HCT116 (cell line): ENCODE data around the gene SLC27A1. TPM values are rescaled to one million over a fixed set of nuclear protein-coding genes. Genes with fewer than 3 reads are reported as not detected.

ENCODE experiments used
- ATAC-seq: fragments of 200-7000 bp; cut with Tn5 transposase; 2 replicates; pipeline ENCODE4 v1.9.1; 2020; ENCODE audit warnings: mild to moderate bottlenecking, moderate library complexity
- BruUV-seq: library from RNA; stranded (reverse); fragments of 400-500 nt; replicated peaks from 2 replicates; lab custom pipeline; 2021; lab: Mats Ljungman, UMichigan
- CTCF ChIA-PET: fragments of 300-600 bp; sonication (Branson Sonifier 250); formaldehyde crosslinking; loops from one replicate; lab custom pipeline; 2021; ENCODE audit warnings: antibody characterized with exemption; lab: Charles Lee
- POLR2A ChIA-PET: fragments of 300-600, 350-600 bp; sonication (Branson Sonifier 250); formaldehyde crosslinking; loops from one replicate; lab custom pipeline; 2021; ENCODE audit warnings: antibody characterized with exemption; lab: Charles Lee
- RAD21 ChIA-PET, 2 experiments: fragments of 300-600 bp; sonication (Branson Sonifier 250); formaldehyde crosslinking; loops; one replicate each; lab custom pipeline; 2023; ENCODE audit warnings: low total read pairs in 2 of 2; ENCODE audit not compliant: uncharacterized antibody in 2 of 2, unreplicated experiment in 2 of 2, low non-redundant PET in 1 of 2; lab: Charles Lee
- DNase-seq: peaks from one replicate; pipeline ENCODE4 v3.0.0-alpha.2; 2010; ENCODE audit warnings: low read depth, low spot score
- H2AFZ ChIP-seq: fragments of 200-600 bp; shearing (Covaris generic), sonication (generic); 2 replicates; pipeline ENCODE4 v1.6.1; 2017; ENCODE audit warnings: low read depth, mixed run types, mixed read lengths, antibody characterized with exemption, low read length; ENCODE audit not compliant: poor library complexity, severe bottlenecking
- H3K27ac ChIP-seq: 2 replicates; pipeline ENCODE4 v1.5.1; 2012; ENCODE audit warnings: low read depth, low read length
- H3K27me3 ChIP-seq: fragments of 200-600 bp; sonication (generic); 2 replicates; pipeline ENCODE4 v1.6.1; 2016; ENCODE audit warnings: mixed run types, low read length, mixed read lengths; ENCODE audit not compliant: insufficient read depth
- H3K36me3 ChIP-seq, 2 experiments: fragments of 200-500 bp in 1 of 2; fragments of 200-600 bp in 1 of 2; sonication (Bioruptor generic) in 1 of 2; sonication (generic) in 1 of 2; 2 replicates each; pipeline versions ENCODE4 v1.5.1 to v1.6.1; 2014 to 2016; ENCODE audit warnings: low read length in 2 of 2, inconsistent platforms in 1 of 2, mixed read lengths in 1 of 2, mixed run types in 1 of 2; ENCODE audit not compliant: insufficient read depth in 2 of 2, control insufficient read depth in 1 of 2
- H3K4me1 ChIP-seq, 2 experiments: fragments of 200-600 bp in 1 of 2; sonication (generic) in 1 of 2; 2 replicates each; pipeline versions ENCODE4 v1.5.1 to v1.6.1; 2012 to 2017; ENCODE audit warnings: low read length in 2 of 2, inconsistent platforms in 1 of 2, mild to moderate bottlenecking in 1 of 2, mixed read lengths in 1 of 2, mixed run types in 1 of 2, moderate library complexity in 1 of 2; ENCODE audit not compliant: insufficient read depth in 2 of 2, control insufficient read depth in 1 of 2
- H3K4me2 ChIP-seq: fragments of 200-600 bp; sonication (generic); 2 replicates; pipeline ENCODE4 v1.6.1; 2017; ENCODE audit warnings: mixed run types, low read length, mixed read lengths
- H3K4me3 ChIP-seq, 2 experiments: fragments of 200-600 bp in 1 of 2; sonication (generic) in 1 of 2; replicated peaks in 1 of 2; 2 replicates each; pipeline ENCODE4 v1.5.1; 2011 to 2016; ENCODE audit warnings: low read length in 2 of 2, control low read depth in 1 of 2, low read depth in 1 of 2, mild to moderate bottlenecking in 1 of 2, mixed read lengths in 1 of 2, mixed run types in 1 of 2
- H3K79me2 ChIP-seq: fragments of 200-600 bp; sonication (generic); 2 replicates; pipeline ENCODE4 v1.6.1; 2017; ENCODE audit warnings: mild to moderate bottlenecking, mixed run types, low read length, moderate library complexity, mixed read lengths; ENCODE audit not compliant: insufficient read depth
- H3K9ac ChIP-seq: fragments of 200-600 bp; sonication (generic); 2 replicates; pipeline ENCODE4 v1.6.1; 2016; ENCODE audit warnings: low read length, mixed read lengths
- H3K9me2 ChIP-seq: fragments of 200-600 bp; sonication (generic), shearing (Covaris generic); 2 replicates; pipeline ENCODE4 v1.6.1; 2017; ENCODE audit warnings: mixed run types, mild to moderate bottlenecking, moderate library complexity; ENCODE audit not compliant: insufficient read depth
- H3K9me3 ChIP-seq, 2 experiments: fragments of 200-500 bp in 1 of 2; fragments of 200-600 bp in 1 of 2; sonication (Bioruptor generic) in 1 of 2; sonication (generic) in 1 of 2; 2 replicates each; pipeline ENCODE4 v1.6.1; 2014 to 2017; ENCODE audit warnings: low read length in 2 of 2, mixed read lengths in 2 of 2, inconsistent platforms in 1 of 2, low read depth in 1 of 2, mild to moderate bottlenecking in 1 of 2, mixed run types in 1 of 2, moderate library complexity in 1 of 2; ENCODE audit not compliant: control insufficient read depth in 1 of 2, insufficient read depth in 1 of 2
- H4K20me1 ChIP-seq: fragments of 200-600 bp; sonication (generic), shearing (Covaris generic); 2 replicates; pipeline ENCODE4 v1.6.1; 2017; ENCODE audit warnings: mixed run types, mild to moderate bottlenecking, moderate library complexity; ENCODE audit not compliant: insufficient read depth
- EGR1 ChIP-seq: IDR thresholded peaks from 2 replicates; pipeline ENCODE4 v1.6.1; 2012; ENCODE audit warnings: low read depth
- EZH2phosphoT487 ChIP-seq: fragments of 200-600 bp; IDR thresholded peaks from 2 replicates; pipeline ENCODE4 v1.6.1; 2018; ENCODE audit warnings: antibody characterized with exemption, borderline replicate concordance
- FOSL1 ChIP-seq: IDR thresholded peaks from 2 replicates; pipeline ENCODE4 v1.6.1; 2012; ENCODE audit warnings: low read depth
- POLR2AphosphoS5 ChIP-seq: IDR thresholded peaks from 2 replicates; pipeline ENCODE4 v1.6.1; 2011; ENCODE audit warnings: mild to moderate bottlenecking, low read depth, low read length, moderate library complexity
- SRF ChIP-seq: IDR thresholded peaks from 2 replicates; pipeline ENCODE4 v1.6.1; 2012; ENCODE audit warnings: low read depth
- TCF7L2 ChIP-seq: IDR thresholded peaks from 2 replicates; pipeline ENCODE4 v1.7.0; 2011; ENCODE audit warnings: borderline replicate concordance, inconsistent platforms; ENCODE audit not compliant: insufficient read depth, insufficient read length; ENCODE audit errors: extremely low read depth
- YY1 ChIP-seq: IDR thresholded peaks from 2 replicates; pipeline ENCODE4 v1.6.1; 2011; ENCODE audit warnings: low read length, low read depth, moderate library complexity, mild to moderate bottlenecking; ENCODE audit not compliant: insufficient replicate concordance; ENCODE audit errors: extremely low read depth
- ZFX ChIP-seq: fragments of 450-650 bp; IDR thresholded peaks from 2 replicates; pipeline ENCODE4 v1.6.1; 2017
- intact Hi-C: fragments of 100-400 bp; cut with micrococcal nuclease; formaldehyde crosslinking; loops from 2 replicates; pipeline ENCODE4 v1.10.0; 2022
- total RNA-seq: library from RNA; stranded (reverse); gene quantifications from one replicate; pipeline ENCODE4 v1.2.1, GENCODE V29; 2021; ENCODE audit not compliant: unreplicated experiment
- TF ChIP-seq, protein P1 (sequence below): IDR thresholded peaks from 2 replicates; pipeline ENCODE4 v1.6.1; 2012; ENCODE audit warnings: low read depth
- TF ChIP-seq, protein P2 (sequence below): IDR thresholded peaks from 2 replicates; pipeline ENCODE4 v1.6.1; 2012
- TF ChIP-seq, protein P3 (sequence below): IDR thresholded peaks from 2 replicates; pipeline ENCODE4 v1.6.1; 2012

Gene SLC27A1
- total RNA-seq, 1 experiment from 2014 or later, result 22.5 TPM

DNA sequence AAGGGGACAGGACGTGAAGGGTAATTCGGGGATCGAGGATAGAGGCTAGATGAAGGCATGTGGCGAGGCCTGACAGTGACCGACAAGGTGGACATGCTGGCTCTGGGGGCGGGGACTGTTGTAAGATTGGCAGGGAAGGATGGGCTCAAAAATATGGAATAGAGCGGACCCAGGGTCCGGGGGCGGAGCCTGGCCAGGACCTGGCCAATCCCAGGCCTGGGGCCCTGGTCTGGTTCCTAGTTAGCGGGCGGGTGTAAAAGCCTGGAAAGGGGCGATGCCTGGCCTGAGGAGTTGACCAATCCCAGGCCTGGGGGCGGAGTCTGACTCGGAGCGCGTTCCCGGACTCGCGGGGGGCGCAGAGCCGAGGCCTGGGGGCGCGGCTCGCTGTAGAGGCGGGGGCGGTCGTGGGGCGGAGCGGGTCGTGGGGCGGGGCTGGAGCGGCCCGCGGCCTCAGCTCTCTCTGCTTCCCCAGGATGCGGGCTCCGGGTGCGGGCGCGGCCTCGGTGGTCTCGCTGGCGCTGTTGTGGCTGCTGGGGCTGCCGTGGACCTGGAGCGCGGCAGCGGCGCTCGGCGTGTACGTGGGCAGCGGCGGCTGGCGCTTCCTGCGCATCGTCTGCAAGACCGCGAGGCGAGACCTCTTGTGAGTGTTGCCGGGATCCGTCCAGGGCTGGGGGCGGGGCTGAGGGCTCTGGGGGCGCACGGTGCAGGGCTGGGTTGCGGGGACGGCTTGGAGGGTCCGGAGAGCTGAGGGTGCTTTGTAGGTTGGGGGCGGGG, at the start of gene SLC27A1 (continued):
- TF ChIP-seq, protein P1, sequence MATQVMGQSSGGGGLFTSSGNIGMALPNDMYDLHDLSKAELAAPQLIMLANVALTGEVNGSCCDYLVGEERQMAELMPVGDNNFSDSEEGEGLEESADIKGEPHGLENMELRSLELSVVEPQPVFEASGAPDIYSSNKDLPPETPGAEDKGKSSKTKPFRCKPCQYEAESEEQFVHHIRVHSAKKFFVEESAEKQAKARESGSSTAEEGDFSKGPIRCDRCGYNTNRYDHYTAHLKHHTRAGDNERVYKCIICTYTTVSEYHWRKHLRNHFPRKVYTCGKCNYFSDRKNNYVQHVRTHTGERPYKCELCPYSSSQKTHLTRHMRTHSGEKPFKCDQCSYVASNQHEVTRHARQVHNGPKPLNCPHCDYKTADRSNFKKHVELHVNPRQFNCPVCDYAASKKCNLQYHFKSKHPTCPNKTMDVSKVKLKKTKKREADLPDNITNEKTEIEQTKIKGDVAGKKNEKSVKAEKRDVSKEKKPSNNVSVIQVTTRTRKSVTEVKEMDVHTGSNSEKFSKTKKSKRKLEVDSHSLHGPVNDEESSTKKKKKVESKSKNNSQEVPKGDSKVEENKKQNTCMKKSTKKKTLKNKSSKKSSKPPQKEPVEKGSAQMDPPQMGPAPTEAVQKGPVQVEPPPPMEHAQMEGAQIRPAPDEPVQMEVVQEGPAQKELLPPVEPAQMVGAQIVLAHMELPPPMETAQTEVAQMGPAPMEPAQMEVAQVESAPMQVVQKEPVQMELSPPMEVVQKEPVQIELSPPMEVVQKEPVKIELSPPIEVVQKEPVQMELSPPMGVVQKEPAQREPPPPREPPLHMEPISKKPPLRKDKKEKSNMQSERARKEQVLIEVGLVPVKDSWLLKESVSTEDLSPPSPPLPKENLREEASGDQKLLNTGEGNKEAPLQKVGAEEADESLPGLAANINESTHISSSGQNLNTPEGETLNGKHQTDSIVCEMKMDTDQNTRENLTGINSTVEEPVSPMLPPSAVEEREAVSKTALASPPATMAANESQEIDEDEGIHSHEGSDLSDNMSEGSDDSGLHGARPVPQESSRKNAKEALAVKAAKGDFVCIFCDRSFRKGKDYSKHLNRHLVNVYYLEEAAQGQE, result no peak
- no peak for TF ChIP-seq TCF7L2

DNA sequence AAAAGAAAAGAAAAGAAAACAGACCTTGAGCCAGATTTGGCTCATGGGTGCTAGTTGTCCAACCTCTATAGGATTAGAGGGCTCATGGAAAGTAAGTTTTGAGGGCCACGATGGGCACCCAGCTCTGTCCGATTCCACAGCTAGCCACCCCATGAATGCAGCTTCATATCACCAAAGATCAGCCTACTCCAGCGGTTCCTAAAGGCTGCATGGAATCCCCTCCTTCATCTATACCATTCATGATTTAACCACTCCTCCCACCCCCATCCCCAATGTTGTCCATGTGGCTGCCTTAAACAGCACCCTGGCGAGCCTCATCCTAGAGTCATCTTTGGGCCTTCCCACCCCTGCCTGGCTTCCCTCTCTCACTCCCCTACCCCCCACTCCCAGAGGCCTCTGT, 48.4 kb upstream of the SLC27A1 start:
- no peak for TF ChIP-seq ZFX
- TF ChIP-seq TCF7L2, result no peak
- TF ChIP-seq FOSL1, result no peak
- TF ChIP-seq EZH2phosphoT487, result no peak
- no peak for TF ChIP-seq SRF
- TF ChIP-seq EGR1, result no peak
- TF ChIP-seq, protein P2, sequence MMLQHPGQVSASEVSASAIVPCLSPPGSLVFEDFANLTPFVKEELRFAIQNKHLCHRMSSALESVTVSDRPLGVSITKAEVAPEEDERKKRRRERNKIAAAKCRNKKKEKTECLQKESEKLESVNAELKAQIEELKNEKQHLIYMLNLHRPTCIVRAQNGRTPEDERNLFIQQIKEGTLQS, result no peak
- TF ChIP-seq, protein P1, result no peak
- TF ChIP-seq, protein P3, sequence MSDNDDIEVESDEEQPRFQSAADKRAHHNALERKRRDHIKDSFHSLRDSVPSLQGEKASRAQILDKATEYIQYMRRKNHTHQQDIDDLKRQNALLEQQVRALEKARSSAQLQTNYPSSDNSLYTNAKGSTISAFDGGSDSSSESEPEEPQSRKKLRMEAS, result no peak
- no peak for TF ChIP-seq YY1
- no peak for TF ChIP-seq POLR2AphosphoS5
- RAD21 ChIA-PET, result no interaction called here
- Histone ChIP-seq H3K27me3 (no peaks in the 10 kb centered on the region), H3K9me3 (no peaks in the 10 kb centered on the region), H3K79me2 (peaks cover 10% of the 10 kb centered on the region; the same call in 1 of the 2 replicates), H3K4me3 (no peak overlapping the region), H4K20me1 (no peaks in the 10 kb centered on the region), H3K36me3 (no peaks in the 10 kb centered on the region), H2AFZ (no peak overlapping the region), H3K27ac (no peak overlapping the region), H3K9me2 (no peaks in the 10 kb centered on the region), H3K9ac (no peak overlapping the region), H3K4me2 (no peak overlapping the region), H3K4me1 (peaks cover 14 to 39% of the 10 kb centered on the region in 2 experiments)
- no peak for ATAC-seq
- no peak for DNase-seq
- intact Hi-C loops, result no loop called here
- no TSS peak for BruUV-seq
- POLR2A ChIA-PET, result no interaction called here
- CTCF ChIA-PET, result no interaction called here
